GM18526 (cell line): ENCODE results near the gene RNF222.

ENCODE experiments used
- POLR2A ChIP-seq: IDR thresholded peaks from 3 replicates; pipeline ENCODE4 v1.6.1; 2011; ENCODE audit not compliant: insufficient read length; ENCODE audit errors: extremely low read depth

Gene RNF222

DNA sequence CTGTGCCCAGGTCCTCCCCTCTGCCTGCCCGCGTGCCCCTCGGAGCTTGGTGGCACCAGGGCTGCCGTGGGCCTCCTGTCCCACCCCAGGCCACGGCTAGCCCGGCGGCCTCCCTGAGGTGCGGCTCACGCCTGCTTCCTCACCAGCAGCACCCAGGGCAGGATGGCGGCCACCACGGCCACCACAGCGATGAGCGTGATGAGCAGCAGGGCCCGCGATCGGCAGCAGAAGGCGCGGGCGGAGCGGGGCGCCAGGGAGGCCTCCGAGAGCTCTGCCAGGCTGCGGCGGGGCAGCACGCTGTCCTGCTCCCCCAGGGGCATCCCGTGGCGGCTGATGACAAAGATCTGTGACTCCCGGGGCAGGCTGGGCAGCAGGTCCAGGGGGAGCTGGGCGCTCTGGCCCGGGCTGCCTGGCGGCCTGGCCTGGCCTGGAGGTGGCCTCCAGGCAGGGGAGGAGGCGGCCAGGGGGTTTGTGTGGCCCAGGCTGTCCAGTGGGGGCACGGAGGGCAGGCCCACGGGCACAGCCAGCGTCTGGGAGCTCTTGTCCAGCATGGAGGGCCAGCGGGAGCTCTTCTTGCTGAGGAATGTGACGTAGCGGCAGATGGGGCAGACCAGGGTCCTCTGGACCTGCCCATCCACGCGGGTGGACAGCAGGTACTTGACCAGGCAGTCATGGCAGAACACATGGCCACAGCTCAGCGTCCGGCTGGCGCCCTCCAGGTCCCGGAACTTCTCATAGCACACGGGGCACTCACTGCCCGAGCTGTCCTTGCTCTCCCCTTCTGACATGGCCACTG lies 4.8 kb downstream of the RNF222 start:
- TF ChIP-seq POLR2A = no peak

DNA sequence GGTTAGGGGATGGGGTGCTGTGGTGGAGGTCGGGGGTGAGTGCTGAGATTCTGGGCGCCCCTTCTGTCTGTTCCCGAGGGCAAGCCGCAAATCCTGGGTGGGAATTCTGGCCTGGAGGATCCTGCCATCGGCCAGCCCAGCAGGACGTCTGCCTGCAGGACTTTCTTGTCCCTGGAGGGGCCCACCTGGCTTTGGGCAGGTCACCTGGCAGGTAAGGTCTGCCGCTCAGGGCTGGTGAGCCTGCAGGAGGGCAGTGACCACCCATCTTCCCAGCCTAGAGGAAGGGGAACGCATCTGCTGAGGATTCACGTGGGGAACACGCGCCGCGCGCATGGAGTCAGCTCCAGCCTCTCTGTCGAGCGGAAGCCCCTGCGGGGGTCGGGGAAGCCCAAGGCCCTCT lies 5.4 kb downstream of the RNF222 start:
- TF ChIP-seq POLR2A = no peak

DNA sequence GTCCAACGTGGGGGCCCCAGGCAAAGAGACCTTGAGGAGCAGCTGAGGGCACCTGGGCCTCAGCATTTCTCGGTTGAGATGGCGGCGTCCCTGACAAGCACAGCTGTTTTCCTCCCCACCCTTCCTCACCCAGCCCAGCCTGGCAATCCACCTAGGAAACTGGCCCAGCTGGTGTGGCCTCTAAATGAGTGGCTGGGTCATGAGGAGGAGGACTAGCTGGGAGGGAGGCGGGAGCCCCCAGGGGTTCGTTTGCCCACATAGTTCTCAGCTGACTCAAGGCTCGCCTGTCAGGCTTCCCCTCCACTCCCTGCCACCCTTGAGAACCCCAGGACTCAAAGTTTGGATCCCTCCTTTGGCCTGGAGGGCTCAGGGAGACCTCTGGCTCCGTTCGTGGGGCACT lies 5.9 kb downstream of the RNF222 start:
- no peak for TF ChIP-seq POLR2A

DNA sequence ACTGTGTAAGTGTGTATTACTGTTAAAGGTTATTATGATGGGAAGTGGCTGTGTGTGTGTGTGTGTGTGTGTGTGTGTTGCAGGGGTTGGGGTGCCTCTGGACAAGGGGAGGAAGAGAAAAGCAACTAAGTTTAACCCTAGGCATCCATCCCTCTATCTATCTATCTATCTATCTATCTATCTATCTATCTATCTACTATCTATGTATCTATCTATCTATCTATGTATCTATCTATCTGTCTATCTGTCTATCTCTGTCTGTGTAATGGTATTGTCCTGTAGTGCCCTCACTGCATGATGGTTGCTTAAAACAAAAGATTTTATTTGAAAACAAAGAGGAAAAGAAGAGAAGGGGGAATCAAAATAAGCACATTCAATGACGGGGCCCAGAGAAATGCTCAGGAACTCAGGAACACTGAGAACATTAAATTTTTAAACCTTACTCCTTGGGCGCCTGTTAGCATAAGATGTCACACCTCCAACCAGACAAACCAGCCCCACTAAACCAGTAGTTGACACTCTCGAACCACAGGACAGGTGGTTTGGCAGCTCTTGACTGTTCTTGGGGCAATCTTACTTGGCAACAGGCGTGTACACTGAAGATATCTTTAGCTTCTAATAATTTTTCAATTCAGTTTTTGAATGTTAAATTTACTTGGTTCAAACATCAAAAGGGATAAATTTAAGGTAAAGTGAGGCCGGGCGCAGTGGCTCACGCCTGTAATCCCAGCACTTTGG lies 9.5 kb downstream of the RNF222 start:
- no peak for TF ChIP-seq POLR2A

DNA sequence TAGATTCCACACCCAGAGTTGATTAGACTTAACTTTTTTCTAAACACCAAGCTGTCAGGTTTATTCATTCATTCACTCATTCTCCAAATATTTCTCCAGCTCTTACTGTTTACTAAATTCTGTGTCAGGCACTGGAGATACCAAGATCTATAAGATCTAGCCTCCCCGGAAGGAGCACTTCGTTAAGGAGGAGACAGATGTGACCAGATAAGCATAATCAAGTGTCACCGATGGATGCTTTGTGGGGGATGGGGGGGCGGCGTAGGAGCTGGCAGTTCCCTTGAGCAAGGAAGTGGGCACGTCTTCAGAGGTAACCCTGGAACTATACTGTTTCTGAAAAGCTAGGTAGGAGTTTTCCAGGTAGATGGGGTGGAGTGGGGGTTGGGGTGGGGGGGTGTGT lies 10.8 kb downstream of the RNF222 start:
- no peak for TF ChIP-seq POLR2A

DNA sequence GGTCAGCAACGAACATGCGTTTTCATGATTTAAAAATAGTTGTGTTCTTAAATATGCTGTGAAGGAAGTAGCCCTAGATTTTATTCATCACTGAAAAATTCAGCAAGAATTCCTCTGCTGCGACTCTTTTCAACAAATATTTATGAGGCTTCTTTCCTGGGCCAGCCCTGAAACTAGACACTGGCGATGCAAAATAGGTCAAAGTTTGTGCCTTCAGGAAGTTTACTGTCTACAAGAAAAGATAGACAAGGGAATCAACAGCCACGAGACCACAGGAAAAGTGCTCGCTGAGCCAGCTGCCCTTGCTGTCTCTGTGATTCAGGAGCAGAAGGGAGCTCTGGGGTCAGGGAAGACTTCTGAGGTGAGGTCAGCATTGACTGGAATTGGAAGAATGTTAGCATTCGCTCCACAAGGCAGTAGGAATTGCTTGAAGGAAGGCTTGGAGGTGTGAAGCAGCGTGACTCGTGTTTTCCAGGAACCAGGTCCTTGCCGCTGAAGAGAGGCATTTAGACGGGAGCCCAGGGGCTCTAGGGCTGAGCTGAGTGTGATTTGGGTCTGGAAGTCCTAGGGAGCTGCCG lies 12.7 kb downstream of the RNF222 start:
- TF ChIP-seq POLR2A = no peak

DNA sequence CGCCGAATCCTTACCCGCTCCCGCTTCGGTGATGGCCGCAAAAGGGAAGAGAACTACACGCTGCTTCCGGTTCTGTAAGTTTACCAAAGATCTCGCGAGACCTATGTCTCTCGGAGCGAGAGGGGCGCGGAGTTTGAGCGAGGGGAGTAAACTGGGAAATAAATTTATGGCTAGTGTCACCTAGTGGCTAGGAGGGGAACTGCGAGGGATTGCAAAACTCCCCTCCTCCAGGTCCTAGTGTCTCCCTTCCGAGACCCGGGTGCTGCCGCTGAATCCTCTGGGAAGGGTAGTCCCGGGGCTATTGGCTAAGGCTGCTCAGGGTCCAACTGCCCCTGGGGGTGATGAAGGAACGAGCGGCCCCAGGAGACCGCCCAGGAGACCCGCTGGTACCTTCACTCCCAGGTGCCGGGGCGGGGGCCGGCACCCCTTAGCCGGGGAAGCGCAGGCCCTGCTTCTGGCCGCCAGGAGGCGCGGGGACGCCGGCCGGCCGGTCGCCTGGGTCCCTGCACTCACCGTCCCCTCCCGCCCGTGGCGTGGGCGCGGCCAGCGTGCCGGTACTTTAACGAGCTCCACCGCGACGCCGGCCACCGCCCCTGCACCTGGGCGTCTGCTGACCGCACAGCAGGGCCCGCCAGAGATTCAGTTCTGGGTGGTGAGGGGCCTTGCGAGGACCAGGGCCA lies 14.3 kb downstream of the RNF222 start, which contains the start of gene RPL26:
Gene RPL26, minus strand, starts transcription at position 51 of the 680 bp plus-strand sequence. CDS start 883 bp downstream, outside the sequence.
- TF ChIP-seq POLR2A = peak; percentile 98

DNA sequence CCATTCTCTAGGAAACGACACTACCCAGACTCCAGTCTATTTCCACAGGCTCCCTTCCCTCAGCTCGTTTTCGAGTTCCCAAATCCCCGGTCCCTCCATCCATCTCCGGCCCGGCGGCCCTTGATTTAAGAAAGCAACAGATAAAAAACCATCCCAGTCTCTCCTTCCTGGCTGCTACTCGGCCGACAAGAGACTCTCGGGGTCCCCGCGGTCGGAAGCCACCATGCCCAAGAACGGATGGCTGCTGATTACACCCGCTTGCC lies 14.8 kb downstream of the RNF222 start:
- TF ChIP-seq POLR2A = no peak

DNA sequence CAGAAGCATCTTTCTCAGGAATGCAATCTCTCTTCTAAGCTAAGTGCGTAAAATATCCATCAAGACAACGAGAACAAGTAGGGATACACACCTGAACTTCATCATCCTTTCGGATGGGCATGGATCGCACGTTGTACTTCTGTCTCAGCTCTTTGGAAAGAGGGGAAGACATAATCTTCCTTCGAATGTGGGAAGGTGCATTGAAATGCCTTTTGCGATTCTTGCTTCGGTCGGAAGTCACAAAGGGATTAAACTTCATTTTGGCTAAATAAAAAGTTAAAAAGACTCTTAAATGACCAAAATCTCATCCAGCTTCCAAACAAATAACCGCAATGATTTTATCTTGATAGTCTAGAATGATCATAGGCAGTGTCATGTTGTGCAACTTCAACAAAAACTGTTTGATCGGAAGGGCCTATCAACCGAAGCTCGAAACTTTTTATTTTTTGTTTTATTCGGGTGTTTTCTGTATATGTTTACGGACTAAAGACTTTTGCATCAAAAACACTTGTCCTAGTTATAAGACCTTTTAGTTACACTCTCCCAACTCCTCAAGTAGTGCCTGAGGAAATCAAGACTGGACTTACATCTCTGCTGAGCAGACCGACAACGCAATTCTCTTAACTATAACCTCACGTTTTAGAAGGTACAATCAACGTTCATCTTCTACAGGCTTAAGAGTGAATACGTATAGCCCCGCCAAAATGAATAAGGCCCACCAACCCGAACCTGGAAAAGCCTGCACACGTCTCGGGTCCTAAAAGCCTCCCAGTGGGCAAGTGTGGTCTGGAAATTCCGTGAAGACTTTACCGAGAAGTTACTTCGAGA lies 15.4 kb downstream of the RNF222 start:
- no peak for TF ChIP-seq POLR2A

DNA sequence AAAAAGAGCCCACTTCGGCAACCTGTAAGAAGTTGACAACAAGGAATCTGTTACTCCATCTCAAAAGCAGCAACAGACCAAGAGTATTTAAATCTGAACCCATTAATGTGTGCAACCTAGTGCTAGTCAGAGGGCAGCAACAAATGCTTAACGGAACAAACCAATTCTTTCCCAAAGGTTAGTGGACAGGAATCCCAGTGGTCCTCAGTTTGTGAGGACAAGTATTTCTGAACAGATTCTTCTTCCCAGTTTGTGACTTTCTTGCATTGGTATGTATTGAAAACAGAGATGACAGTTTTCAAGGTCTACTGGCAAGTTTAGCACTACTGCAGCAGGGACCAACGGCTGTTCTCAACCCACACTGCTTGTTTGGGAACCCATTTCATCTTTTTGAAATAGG lies 17.6 kb downstream of the RNF222 start:
- no peak for TF ChIP-seq POLR2A

DNA sequence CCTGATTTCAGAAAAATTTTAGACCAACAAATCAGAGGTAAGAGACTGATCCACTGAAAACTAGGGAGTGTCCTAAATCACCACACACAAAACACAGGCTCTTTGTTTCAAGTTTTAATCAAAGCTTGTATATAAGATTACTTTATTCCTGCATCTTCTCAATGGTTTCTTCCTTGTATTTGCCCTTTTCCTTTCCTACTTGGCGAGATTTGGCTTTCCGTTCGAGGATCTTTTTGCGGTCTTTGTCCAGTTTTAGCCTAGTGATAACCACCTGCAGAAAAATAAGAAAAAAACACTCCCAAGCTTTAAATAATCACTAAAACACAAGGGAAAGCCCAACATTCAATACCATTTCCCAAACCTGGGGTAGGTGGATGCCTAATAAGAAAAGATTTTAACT lies 20.2 kb downstream of the RNF222 start:
- no peak for TF ChIP-seq POLR2A

DNA sequence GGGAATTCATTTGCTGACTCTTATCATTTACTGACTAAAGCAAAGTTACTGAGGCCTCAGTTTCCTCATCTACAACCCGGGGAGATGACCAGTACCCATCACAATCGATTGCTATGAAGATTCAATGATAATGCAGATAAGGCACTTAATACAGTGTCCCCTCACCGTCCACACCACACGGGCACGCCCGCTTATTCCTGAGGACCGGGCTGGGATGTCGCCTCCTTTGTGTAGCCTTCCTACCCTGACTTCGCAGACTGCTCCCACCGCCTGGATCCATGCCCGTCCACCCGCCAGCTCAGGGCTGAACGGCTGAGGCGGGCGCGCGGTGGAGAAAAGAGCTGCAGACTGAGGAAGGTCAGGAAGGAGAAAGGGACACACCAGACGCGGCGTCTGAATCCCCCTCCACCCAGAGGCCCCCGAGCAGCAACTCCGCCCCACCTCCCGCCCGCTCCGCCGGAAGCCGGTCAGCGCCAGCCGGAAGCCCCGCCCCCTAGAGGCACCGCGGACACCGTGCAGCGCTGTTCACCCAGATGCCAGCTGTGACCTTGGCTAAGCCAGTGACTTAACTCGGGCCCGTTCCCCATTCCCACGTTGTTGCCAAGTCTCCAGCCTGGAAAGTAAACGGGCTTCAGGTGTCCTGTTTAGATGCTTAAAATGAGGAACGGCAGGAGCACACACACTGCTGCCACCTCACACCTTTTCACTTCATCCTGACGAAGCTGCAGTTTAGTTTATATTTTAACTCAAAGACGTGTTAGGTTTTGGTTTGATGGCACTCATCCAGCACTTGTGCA lies 21.2 kb downstream of the RNF222 start, which contains the start of gene KRABD2:
Gene KRABD2, minus strand, starts transcription at position 434 of the 797 bp plus-strand sequence.
- TF ChIP-seq POLR2A = peak; percentile 72

DNA sequence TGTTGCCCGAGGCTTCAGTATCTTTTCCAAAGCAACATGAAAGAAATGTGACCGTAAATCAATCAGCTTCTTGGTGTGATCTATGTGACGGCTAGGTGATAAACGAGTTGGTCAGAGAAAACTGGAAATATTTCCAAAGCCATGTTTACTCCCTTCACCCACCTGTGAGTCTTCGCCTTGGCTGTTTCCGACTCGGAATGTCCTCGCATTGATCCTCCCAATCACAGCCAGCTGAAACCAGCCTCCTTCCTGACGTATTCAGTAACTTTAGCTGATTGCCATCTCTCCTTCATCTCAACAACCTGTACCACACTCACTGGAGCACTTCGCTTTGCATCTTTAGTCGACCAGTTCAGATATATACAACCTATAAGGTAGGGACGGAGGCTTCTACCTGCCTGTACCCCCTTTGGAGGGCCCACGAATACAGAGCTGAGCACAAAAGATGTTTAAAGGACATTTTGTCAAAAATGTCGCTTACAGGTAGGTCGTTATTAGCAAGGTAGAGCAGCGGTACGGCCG lies 21.8 kb downstream of the RNF222 start:
- no peak for TF ChIP-seq POLR2A

DNA sequence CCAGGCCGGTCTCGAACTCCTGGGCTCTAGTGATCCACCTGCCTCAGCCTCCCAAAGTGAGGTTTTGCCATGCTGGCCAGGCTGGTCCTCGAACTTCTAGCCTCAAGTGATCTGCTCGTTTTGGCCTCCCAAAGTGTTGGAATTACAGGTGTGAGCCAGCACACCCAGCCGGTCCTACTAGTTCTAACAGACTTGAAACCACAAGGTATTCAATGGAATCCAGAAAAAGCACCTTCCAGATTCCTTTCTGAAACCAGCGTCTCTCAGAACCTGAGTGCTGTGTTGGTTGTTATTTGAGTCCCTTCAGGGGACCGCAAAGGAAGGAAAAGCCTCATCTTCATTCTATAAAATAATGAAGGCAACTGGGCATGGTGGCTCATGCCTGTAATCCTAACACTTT lies 25.2 kb downstream of the RNF222 start:
- TF ChIP-seq POLR2A = no peak
